Activated naive CD8-positive, alpha-beta T cell treated with anti-CD3 and anti-CD28 coated beads for 36 hours (primary cell): ENCODE data around the gene STXBP5. TPM values are rescaled to one million over a fixed set of nuclear protein-coding genes. Genes with fewer than 3 reads are reported as not detected.

Experiments used
- DNase-seq: peaks from one replicate; pipeline ENCODE4 v3.0.0; 2021
- H3K27ac Mint-ChIP-seq: one replicate; pipeline ENCODE4 v1.8.0; 2022; ENCODE audit warnings: mild to moderate bottlenecking, moderate library complexity, mixed read lengths
- H3K27me3 Mint-ChIP-seq: one replicate; pipeline ENCODE4 v1.8.0; 2022; ENCODE audit warnings: mild to moderate bottlenecking, mixed read lengths
- H3K36me3 Mint-ChIP-seq: one replicate; pipeline ENCODE4 v1.8.0; 2021; ENCODE audit warnings: mild to moderate bottlenecking, mixed read lengths
- H3K4me1 Mint-ChIP-seq: one replicate; pipeline ENCODE4 v1.8.0; 2021; ENCODE audit warnings: mixed read lengths
- H3K4me3 Mint-ChIP-seq: one replicate; pipeline ENCODE4 v1.8.0; 2022; ENCODE audit warnings: mild to moderate bottlenecking, moderate library complexity, mixed read lengths
- H3K9me3 Mint-ChIP-seq: one replicate; pipeline ENCODE4 v1.8.0; 2022; ENCODE audit warnings: mixed read lengths
- total RNA-seq, 2 experiments: library from RNA; stranded (reverse); gene quantifications; one replicate each; pipeline ENCODE4 v1.2.3, GENCODE V29; 2021

Gene STXBP5
- total RNA-seq, 2 experiments from 2014 or later, result 11.9 to 14.2 TPM

- no peak overlapping the region for H3K4me3 Mint-ChIP-seq
- H3K9me3 Mint-ChIP-seq, result no peaks in the 10 kb centered on the region
- H3K36me3 Mint-ChIP-seq, result peaks cover 21% of the 10 kb centered on the region
- peaks cover 24% of the 10 kb centered on the region for H3K4me1 Mint-ChIP-seq
- H3K27ac Mint-ChIP-seq, result no peak overlapping the region
- no peaks in the 10 kb centered on the region for H3K27me3 Mint-ChIP-seq
- no peak for DNase-seq
Measured at GRCh38 chr6:147214248-147215227, 10.3 kb downstream of the STXBP5 start.

- Mint-ChIP-seq H3K4me3 (no peak overlapping the region), H3K27me3 (no peaks in the 10 kb centered on the region), H3K4me1 (peaks cover 30% of the 10 kb centered on the region), H3K27ac (no peak overlapping the region), H3K36me3 (peaks cover 29% of the 10 kb centered on the region), H3K9me3 (no peaks in the 10 kb centered on the region)
- no peak for DNase-seq
Measured at GRCh38 chr6:147216915-147217314, 12.7 kb downstream of the STXBP5 start.

GRCh38 chr6:147217840-147218404 is 13.7 kb downstream of the STXBP5 start:
- H3K4me3 Mint-ChIP-seq, result no peak overlapping the region
- H3K4me1 Mint-ChIP-seq, result peaks cover 32% of the 10 kb centered on the region
- no peaks in the 10 kb centered on the region for H3K27me3 Mint-ChIP-seq
- no peaks in the 10 kb centered on the region for H3K9me3 Mint-ChIP-seq
- DNase-seq, result no peak
- H3K27ac Mint-ChIP-seq, result no peak overlapping the region
- H3K36me3 Mint-ChIP-seq, result peaks cover 29% of the 10 kb centered on the region

GRCh38 chr6:147218797-147219196 is 14.6 kb downstream of the STXBP5 start:
- H3K27ac Mint-ChIP-seq, result no peak overlapping the region
- DNase-seq, result no peak
- no peaks in the 10 kb centered on the region for H3K9me3 Mint-ChIP-seq
- H3K4me1 Mint-ChIP-seq, result peaks cover 39% of the 10 kb centered on the region
- peaks cover 35% of the 10 kb centered on the region for H3K36me3 Mint-ChIP-seq
- H3K27me3 Mint-ChIP-seq, result no peaks in the 10 kb centered on the region
- no peak overlapping the region for H3K4me3 Mint-ChIP-seq

- Mint-ChIP-seq H3K27me3 (no peaks in the 10 kb centered on the region), H3K27ac (no peak overlapping the region), H3K4me1 (peaks cover 39% of the 10 kb centered on the region), H3K4me3 (no peak overlapping the region), H3K36me3 (peaks cover 38% of the 10 kb centered on the region), H3K9me3 (no peaks in the 10 kb centered on the region)
- DNase-seq, result no peak
Measured at GRCh38 chr6:147219463-147219862, 15.2 kb downstream of the STXBP5 start.

GRCh38 chr6:147220345-147220744 is 16.1 kb downstream of the STXBP5 start:
- Mint-ChIP-seq H3K27ac (no peak overlapping the region), H3K36me3 (peaks cover 38% of the 10 kb centered on the region), H3K27me3 (no peaks in the 10 kb centered on the region), H3K4me1 (peaks cover 39% of the 10 kb centered on the region), H3K9me3 (no peaks in the 10 kb centered on the region), H3K4me3 (no peak overlapping the region)
- no peak for DNase-seq

GRCh38 chr6:147221739-147222138 is 17.5 kb downstream of the STXBP5 start:
- no peak for DNase-seq
- H3K27me3 Mint-ChIP-seq, result no peaks in the 10 kb centered on the region
- peaks cover 46% of the 10 kb centered on the region for H3K36me3 Mint-ChIP-seq
- no peak overlapping the region for H3K27ac Mint-ChIP-seq
- H3K9me3 Mint-ChIP-seq, result no peaks in the 10 kb centered on the region
- H3K4me1 Mint-ChIP-seq, result peaks cover 39% of the 10 kb centered on the region
- no peak overlapping the region for H3K4me3 Mint-ChIP-seq

GRCh38 chr6:147222160-147222838 is 18.1 kb downstream of the STXBP5 start:
- no peaks in the 10 kb centered on the region for H3K9me3 Mint-ChIP-seq
- peaks cover 46% of the 10 kb centered on the region for H3K36me3 Mint-ChIP-seq
- no peaks in the 10 kb centered on the region for H3K27me3 Mint-ChIP-seq
- peaks cover 42% of the 10 kb centered on the region for H3K4me1 Mint-ChIP-seq
- no peak overlapping the region for H3K4me3 Mint-ChIP-seq
- no peak overlapping the region for H3K27ac Mint-ChIP-seq
- no peak for DNase-seq

GRCh38 chr6:147223736-147224135 is 19.5 kb downstream of the STXBP5 start:
- H3K9me3 Mint-ChIP-seq, result no peaks in the 10 kb centered on the region
- H3K36me3 Mint-ChIP-seq, result peaks cover 43% of the 10 kb centered on the region
- DNase-seq, result no peak
- H3K4me3 Mint-ChIP-seq, result no peak overlapping the region
- H3K27me3 Mint-ChIP-seq, result no peaks in the 10 kb centered on the region
- peaks cover 49% of the 10 kb centered on the region for H3K4me1 Mint-ChIP-seq
- H3K27ac Mint-ChIP-seq, result no peak overlapping the region

GRCh38 chr6:147226163-147226724 is 22.0 kb downstream of the STXBP5 start:
- Mint-ChIP-seq H3K27ac (no peak overlapping the region), H3K9me3 (no peaks in the 10 kb centered on the region), H3K4me1 (peaks cover 37% of the 10 kb centered on the region), H3K4me3 (no peak overlapping the region), H3K27me3 (no peaks in the 10 kb centered on the region), H3K36me3 (peaks cover 24% of the 10 kb centered on the region)
- no peak for DNase-seq

- H3K27me3 Mint-ChIP-seq, result no peaks in the 10 kb centered on the region
- H3K27ac Mint-ChIP-seq, result no peak overlapping the region
- peaks cover 37% of the 10 kb centered on the region for H3K4me1 Mint-ChIP-seq
- DNase-seq, result no peak
- peaks cover 21% of the 10 kb centered on the region for H3K36me3 Mint-ChIP-seq
- H3K9me3 Mint-ChIP-seq, result no peaks in the 10 kb centered on the region
- H3K4me3 Mint-ChIP-seq, result no peak overlapping the region
Measured at GRCh38 chr6:147226877-147227276, 22.7 kb downstream of the STXBP5 start.

- peaks cover 17% of the 10 kb centered on the region for H3K36me3 Mint-ChIP-seq
- H3K4me3 Mint-ChIP-seq, result no peak overlapping the region
- H3K4me1 Mint-ChIP-seq, result peaks cover 32% of the 10 kb centered on the region
- no peaks in the 10 kb centered on the region for H3K27me3 Mint-ChIP-seq
- H3K9me3 Mint-ChIP-seq, result no peaks in the 10 kb centered on the region
- DNase-seq, result no peak
- H3K27ac Mint-ChIP-seq, result no peak overlapping the region
Measured at GRCh38 chr6:147227770-147228320, 23.6 kb downstream of the STXBP5 start.

GRCh38 chr6:147231589-147231988 is 27.4 kb downstream of the STXBP5 start:
- DNase-seq, result no peak
- Mint-ChIP-seq H3K27ac (no peak overlapping the region), H3K4me1 (peaks cover 25% of the 10 kb centered on the region), H3K4me3 (no peak overlapping the region), H3K27me3 (no peaks in the 10 kb centered on the region), H3K9me3 (no peaks in the 10 kb centered on the region), H3K36me3 (peaks cover 4% of the 10 kb centered on the region)

- no peak overlapping the region for H3K27ac Mint-ChIP-seq
- H3K27me3 Mint-ChIP-seq, result no peaks in the 10 kb centered on the region
- H3K4me3 Mint-ChIP-seq, result no peak overlapping the region
- no peaks in the 10 kb centered on the region for H3K9me3 Mint-ChIP-seq
- H3K4me1 Mint-ChIP-seq, result peaks cover 6% of the 10 kb centered on the region
- H3K36me3 Mint-ChIP-seq, result peaks cover 21% of the 10 kb centered on the region
- no peak for DNase-seq
Measured at GRCh38 chr6:147234685-147235084, 30.5 kb downstream of the STXBP5 start.

- Mint-ChIP-seq H3K27ac (no peak overlapping the region), H3K36me3 (peaks cover 29% of the 10 kb centered on the region), H3K4me3 (no peak overlapping the region), H3K9me3 (no peaks in the 10 kb centered on the region), H3K4me1 (no peaks in the 10 kb centered on the region), H3K27me3 (no peaks in the 10 kb centered on the region)
- no peak for DNase-seq
Measured at GRCh38 chr6:147238164-147238563, 33.9 kb downstream of the STXBP5 start.
